GM13977 (cell line): ENCODE results near the gene SIRT7.

ENCODE experiments used
- DNase-seq: peaks from one replicate; pipeline ENCODE4 v3.0.0; 2012; ENCODE audit warnings: low spot score
- CTCF ChIP-seq: IDR thresholded peaks from 2 replicates; pipeline ENCODE4 v1.5.1; 2012; ENCODE audit warnings: mild to moderate bottlenecking, control low read depth; ENCODE audit not compliant: insufficient read depth; ENCODE audit errors: extremely low read depth, missing control alignments
- in situ Hi-C: fragments of 300-500 bp; cut with MboI; formaldehyde crosslinking; loops from one replicate; pipeline ENCODE4 v1.12.0; 2022; ENCODE audit warnings: low sequenced_read_pairs, low pct_unique_long_range_greater_than_20kb, mixed read lengths, inconsistent platforms; ENCODE audit not compliant: unreplicated experiment

Gene SIRT7

GRCh38 chr17:81957691-81958432 is 39.9 kb upstream of the SIRT7 start:
- DNase-seq: no peak
- no peak for TF ChIP-seq CTCF
- in situ Hi-C loops: no loop called here

- no peak for TF ChIP-seq CTCF
- in situ Hi-C loops: no loop called here
- DNase-seq: no peak
These were observed 38.9 kb upstream of the SIRT7 start for GRCh38 chr17:81956607-81957589.

- in situ Hi-C loops: no loop called here
- TF ChIP-seq CTCF: no peak
- DNase-seq: no peak
These were observed 38.0 kb upstream of the SIRT7 start for GRCh38 chr17:81955756-81956544.

- DNase-seq: no peak
- no peak for TF ChIP-seq CTCF
- in situ Hi-C loops: no loop called here
These were observed 37.2 kb upstream of the SIRT7 start for GRCh38 chr17:81955058-81955681.

GRCh38 chr17:81954131-81955057 is 36.4 kb upstream of the SIRT7 start:
- DNase-seq: no peak
- in situ Hi-C loops: no loop called here
- no peak for TF ChIP-seq CTCF
